ENCODE measurements around the gene C5orf22.

GRCh38 chr5:31568302-31568835 is 36.3 kb downstream of the C5orf22 start:
- TF ChIP-seq POLR2A (IDR thresholded peaks at IDR 0.05; ENCODE audit: low read depth, low read length) (no peak), TAF1 (IDR thresholded peaks at IDR 0.05; ENCODE audit: borderline replicate concordance, low read depth, low read length) (no peak)

Data from GM12892 (cell line).